H1 (cell line): Measurements from ENCODE around the gene DNAH8. TPM values are rescaled to one million over a fixed set of nuclear protein-coding genes. Genes with fewer than 3 reads are reported as not detected.

Source experiments
- CTCF ChIA-PET: fragments of 300-600 bp; sonication (Branson Sonifier 250); formaldehyde crosslinking; loops from one replicate; lab custom pipeline; 2021; ENCODE audit not compliant: partially characterized antibody; lab: Charles Lee
- POLR2A ChIA-PET: fragments of 300-600 bp; sonication (Branson Sonifier 250); formaldehyde crosslinking; loops from one replicate; lab custom pipeline; 2021; ENCODE audit warnings: inconsistent platforms; ENCODE audit not compliant: partially characterized antibody; lab: Charles Lee
- DNase-seq, 2 experiments: peaks; one replicate each; pipeline versions ENCODE4 v3.0.0 to v3.0.0-alpha.2; 2010 to 2022; ENCODE audit warnings: low spot score in 2 of 2, low read depth in 1 of 2, mixed read lengths in 1 of 2
- FAIRE-seq: peaks from 2 replicates; lab custom pipeline; 2011; peaks lifted over from hg19 to GRCh38; lab: Jason Lieb, UNC
- H2AFZ ChIP-seq: 2 replicates; pipeline ENCODE4 v1.8.1; 2012; ENCODE audit warnings: low read length, inconsistent platforms
- H2AK5ac ChIP-seq: 2 replicates; pipeline ENCODE4 v1.6.1; 2013; ENCODE audit warnings: low read depth, low read length
- H2BK120ac ChIP-seq: replicated peaks from 2 replicates; pipeline ENCODE3; 2013; ENCODE audit warnings: low read depth, low read length, inconsistent platforms
- H2BK12ac ChIP-seq: 2 replicates; pipeline ENCODE4 v1.6.1; 2013; ENCODE audit warnings: low read depth, low read length
- H2BK15ac ChIP-seq: 2 replicates; pipeline ENCODE4 v1.6.1; 2013; ENCODE audit warnings: low read length
- H2BK20ac ChIP-seq: 2 replicates; pipeline ENCODE4 v1.6.1; 2013; ENCODE audit warnings: low read length
- H2BK5ac ChIP-seq: 2 replicates; pipeline ENCODE4 v1.6.1; 2013; ENCODE audit warnings: low read depth, low read length
- H3K14ac ChIP-seq: 2 replicates; pipeline ENCODE4 v1.6.1; 2013; ENCODE audit warnings: inconsistent platforms; ENCODE audit not compliant: insufficient read length
- H3K18ac ChIP-seq: 2 replicates; pipeline ENCODE4 v1.6.1; 2013; ENCODE audit warnings: low read length; ENCODE audit errors: extremely low read depth
- H3K23ac ChIP-seq: 2 replicates; pipeline ENCODE4 v1.6.1; 2013; ENCODE audit warnings: inconsistent platforms; ENCODE audit not compliant: insufficient read length
- H3K23me2 ChIP-seq: 2 replicates; pipeline ENCODE4 v1.6.1; 2013; ENCODE audit warnings: low read depth, low read length
- H3K27ac ChIP-seq: 2 replicates; pipeline ENCODE4 v1.6.1; 2011; ENCODE audit warnings: low read depth, low read length, inconsistent platforms
- H3K27me3 ChIP-seq, 4 experiments: replicated peaks in 1 of 4; 1 replicate in 1 of 4; 2 replicates in 3 of 4; pipeline versions ENCODE4 v1.6.1 to v1.8.1; 2011 to 2013; ENCODE audit warnings: low read length in 3 of 4, mild to moderate bottlenecking in 3 of 4, inconsistent platforms in 2 of 4, mixed read lengths in 2 of 4, moderate library complexity in 1 of 4; ENCODE audit not compliant: control insufficient read depth in 3 of 4, insufficient read depth in 3 of 4; ENCODE audit errors: extremely low read depth in 1 of 4
- H3K36me3 ChIP-seq, 4 experiments: 2 replicates each; pipeline versions ENCODE4 v1.6.1 to v1.8.1; 2011 to 2013; ENCODE audit warnings: mild to moderate bottlenecking in 4 of 4, low read length in 3 of 4, moderate library complexity in 2 of 4, control low read depth in 1 of 4, inconsistent platforms in 1 of 4; ENCODE audit not compliant: insufficient read depth in 4 of 4, control insufficient read depth in 2 of 4
- H3K4ac ChIP-seq: replicated peaks from 2 replicates; pipeline ENCODE3; 2013; ENCODE audit warnings: low read length, low read depth, mixed read lengths, inconsistent platforms; ENCODE audit not compliant: insufficient read length
- H3K4me1 ChIP-seq, 4 experiments: replicated peaks in 1 of 4; 1 replicate in 1 of 4; 2 replicates in 3 of 4; pipeline versions ENCODE4 v1.6.1 to v1.8.1; 2011 to 2013; ENCODE audit warnings: low read length in 3 of 4, inconsistent platforms in 2 of 4, mixed read lengths in 1 of 4; ENCODE audit not compliant: insufficient read depth in 4 of 4, control insufficient read depth in 3 of 4
- H3K4me2 ChIP-seq, 2 experiments: 2 replicates each; pipeline versions ENCODE4 v1.6.1 to v1.8.1; 2011 to 2013; ENCODE audit warnings: low read depth in 2 of 2, low read length in 2 of 2, control low read depth in 1 of 2, inconsistent platforms in 1 of 2, mild to moderate bottlenecking in 1 of 2; ENCODE audit not compliant: insufficient read depth in 1 of 2
- H3K4me3 ChIP-seq, 4 experiments: fragments of 200-600, 300-600 bp in 1 of 4; sonication (generic), shearing (Covaris generic), sonication (Bioruptor Twin) in 1 of 4; 2 replicates each; pipeline versions ENCODE4 v1.5.1 to v1.8.1; 2011 to 2016; ENCODE audit warnings: low read length in 4 of 4, low read depth in 3 of 4, control low read depth in 2 of 4, inconsistent platforms in 2 of 4, mild to moderate bottlenecking in 2 of 4, mixed read lengths in 1 of 4, moderate library complexity in 1 of 4; ENCODE audit not compliant: insufficient read depth in 2 of 4; ENCODE audit errors: extremely low read depth in 1 of 4
- H3K56ac ChIP-seq: replicated peaks from 2 replicates; pipeline ENCODE3; 2013; ENCODE audit warnings: low read depth, mild to moderate bottlenecking, mixed read lengths, low read length, inconsistent platforms; ENCODE audit not compliant: insufficient read length
- H3K79me1 ChIP-seq: 2 replicates; pipeline ENCODE4 v1.6.1; 2013; ENCODE audit warnings: low read depth, low read length, control low read depth
- H3K79me2 ChIP-seq, 2 experiments: 2 replicates each; pipeline versions ENCODE4 v1.6.1 to v1.8.1; 2012 to 2013; ENCODE audit warnings: low read length in 2 of 2, mild to moderate bottlenecking in 2 of 2, inconsistent platforms in 1 of 2; ENCODE audit not compliant: insufficient read depth in 2 of 2, control insufficient read depth in 1 of 2
- H3K9ac ChIP-seq, 4 experiments: replicated peaks in 1 of 4; 1 replicate in 1 of 4; 2 replicates in 3 of 4; pipeline versions ENCODE4 v1.6.1 to v1.8.1; 2011 to 2013; ENCODE audit warnings: low read depth in 3 of 4, low read length in 3 of 4, control low read depth in 2 of 4, mild to moderate bottlenecking in 2 of 4, moderate library complexity in 2 of 4, inconsistent platforms in 1 of 4; ENCODE audit errors: extremely low read depth in 1 of 4
- H3K9me3 ChIP-seq, 2 experiments: 2 replicates each; pipeline versions ENCODE4 v1.6.1 to v1.8.1; 2012 to 2013; ENCODE audit warnings: mild to moderate bottlenecking in 2 of 2, moderate library complexity in 2 of 2, control low read depth in 1 of 2, inconsistent platforms in 1 of 2, low read depth in 1 of 2, low read length in 1 of 2, mixed read lengths in 1 of 2; ENCODE audit not compliant: insufficient read depth in 2 of 2
- H4K20me1 ChIP-seq, 2 experiments: replicated peaks in 1 of 2; 2 replicates each; pipeline versions ENCODE3 to v1.8.1; 2011 to 2013; ENCODE audit warnings: inconsistent platforms in 2 of 2, low read length in 2 of 2, mild to moderate bottlenecking in 1 of 2; ENCODE audit not compliant: insufficient read depth in 2 of 2, control insufficient read depth in 1 of 2
- H4K5ac ChIP-seq: 2 replicates; pipeline ENCODE4 v1.6.1; 2013; ENCODE audit warnings: low read length, low read depth, mixed read lengths, inconsistent platforms; ENCODE audit not compliant: insufficient read length
- H4K8ac ChIP-seq: 2 replicates; pipeline ENCODE4 v1.8.0; 2013; ENCODE audit warnings: mild to moderate bottlenecking, moderate library complexity, low read length, inconsistent platforms; ENCODE audit not compliant: insufficient read depth; ENCODE audit errors: extremely low read depth
- H4K91ac ChIP-seq: replicated peaks from 2 replicates; pipeline ENCODE3; 2013; ENCODE audit warnings: low read length, mixed read lengths, inconsistent platforms; ENCODE audit not compliant: insufficient read length
- BCL11A ChIP-seq, 2 experiments: IDR thresholded peaks; one replicate each; pipeline ENCODE4 v1.6.1; 2011; ENCODE audit warnings: low read depth in 2 of 2, low read length in 2 of 2, mild to moderate bottlenecking in 2 of 2
- FOSL1 ChIP-seq: IDR thresholded peaks from 2 replicates; pipeline ENCODE4 v1.6.1; 2011; ENCODE audit warnings: mild to moderate bottlenecking, low read depth, low read length, moderate library complexity; ENCODE audit not compliant: insufficient read depth
- JUN ChIP-seq: IDR thresholded peaks from 2 replicates; pipeline ENCODE4 v1.6.1; 2011; ENCODE audit warnings: low read depth, mild to moderate bottlenecking, improper control_type of control experiment, low read length
- RNF2 ChIP-seq: fragments of 200-900, 300-1000 bp; sonication (generic); IDR thresholded peaks from 2 replicates; pipeline ENCODE4 v1.7.1; 2016; ENCODE audit warnings: borderline replicate concordance, low read depth, mild to moderate bottlenecking, antibody characterized with exemption, low read length; ENCODE audit not compliant: poor library complexity, severe bottlenecking; ENCODE audit errors: missing control alignments
- SIN3A ChIP-seq, 2 experiments: IDR thresholded peaks in 1 of 2; conservative IDR thresholded peaks in 1 of 2; 2 replicates each; pipeline ENCODE4 v1.6.1; 2011 to 2012; ENCODE audit warnings: low read length in 2 of 2, improper control_type of control experiment in 1 of 2, low read depth in 1 of 2, mild to moderate bottlenecking in 1 of 2
- SIRT6 ChIP-seq: IDR thresholded peaks from one replicate; pipeline ENCODE4 v1.7.1; 2012; ENCODE audit warnings: low read length, inconsistent platforms
- SP2 ChIP-seq: IDR thresholded peaks from 2 replicates; pipeline ENCODE4 v1.6.1; 2012; ENCODE audit warnings: mild to moderate bottlenecking, low read length, inconsistent platforms
- TAF1 ChIP-seq: IDR thresholded peaks from 2 replicates; pipeline ENCODE4 v1.6.1; 2011; ENCODE audit warnings: mild to moderate bottlenecking, low read depth, low read length
- TAF7 ChIP-seq: optimal IDR thresholded peaks from 2 replicates; pipeline ENCODE3; 2011; ENCODE audit warnings: low read depth, mild to moderate bottlenecking, inconsistent platforms, low read length, moderate library complexity, borderline replicate concordance
- WGBS, 2 experiments: shearing (Covaris generic) in 1 of 2; methylation state at CpG; one replicate each; pipeline versions ENCODE4 v1.1.6 to v1.1.7; 2013 to 2015; ENCODE audit warnings: low lambda C conversion rate in 2 of 2, mixed read lengths in 2 of 2, inconsistent platforms in 1 of 2, low coverage in 1 of 2, missing lambda C conversion rate in 1 of 2; ENCODE audit not compliant: insufficient replicate concordance in 2 of 2, insufficient coverage in 1 of 2, insufficient read length in 1 of 2; ENCODE audit errors: extremely low coverage in 1 of 2, missing lambda C conversion rate in 1 of 2; 5-methylcytosine and 5-hydroxymethylcytosine counted together
- polyA plus RNA-seq, 7 experiments: library from polyadenylated mRNA; depleted of rRNA in 3 of 7; stranded (reverse) in 5 of 7; unstranded in 2 of 7; fragments of >200 nt in 5 of 7; fragments of 200-250 nt in 2 of 7; gene quantifications; 1 replicate in 5 of 7; 2 replicates in 1 of 7; 4 replicates in 1 of 7; pipeline versions ENCODE4 v1.2.1 to v1.2.3, GENCODE V29; 2011 to 2013; ENCODE audit warnings: missing spikeins in 2 of 7, mixed read lengths in 2 of 7
- total RNA-seq: library from RNA; stranded (reverse); fragmentation: NEBNext Ultra II Directional; extraction: Animal tissue kit (Norgen Biotek cat#: 25700); gene quantifications from 2 replicates; pipeline ENCODE4 v1.2.1, GENCODE V29; 2021
- TF ChIP-seq, protein P1 (sequence below): IDR thresholded peaks from 2 replicates; pipeline ENCODE4 v1.6.1; 2011; ENCODE audit warnings: low read depth, mild to moderate bottlenecking, low read length; ENCODE audit not compliant: insufficient read depth
- TF ChIP-seq, protein P2 (sequence below), 3 experiments: IDR thresholded peaks; 1 replicate in 2 of 3; 2 replicates in 1 of 3; pipeline versions ENCODE4 v1.5.1 to v1.6.1; 2011; ENCODE audit warnings: low read length in 3 of 3, mild to moderate bottlenecking in 3 of 3, inconsistent platforms in 2 of 3, low read depth in 1 of 3, moderate library complexity in 1 of 3; ENCODE audit not compliant: insufficient read depth in 1 of 3; ENCODE audit errors: control extremely low read depth in 1 of 3

DNAH8 gene
- total and polyA plus RNA-seq, 2 of the 8 experiments (the other 6 are each of a cell fraction or from before 2014, with no cell fraction given): under 0.01 TPM; not detected in 1

DNA sequence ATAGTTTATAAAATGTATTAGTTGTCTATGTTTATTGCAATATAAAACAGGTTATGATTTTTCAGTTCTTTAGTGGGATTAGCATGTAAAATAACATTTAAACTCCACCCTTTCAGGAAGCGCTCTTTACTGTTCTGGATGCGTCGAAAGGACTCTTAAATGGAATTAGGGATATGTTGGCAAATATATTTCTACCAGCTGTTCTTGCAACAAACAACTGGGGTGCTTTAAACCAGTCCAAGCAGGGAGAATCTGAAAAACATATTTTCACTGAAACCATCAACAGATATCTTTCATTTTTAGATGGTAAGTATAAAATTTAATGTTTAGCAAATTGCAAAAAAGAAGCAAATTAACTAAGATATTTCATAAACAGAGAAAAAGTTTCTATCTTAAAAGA, 21.8 kb downstream of the DNAH8 start:
- POLR2A ChIA-PET: no interaction called here
- TF ChIP-seq TAF7: no peak
- TF ChIP-seq SP2: no peak
- TF ChIP-seq, protein P1, sequence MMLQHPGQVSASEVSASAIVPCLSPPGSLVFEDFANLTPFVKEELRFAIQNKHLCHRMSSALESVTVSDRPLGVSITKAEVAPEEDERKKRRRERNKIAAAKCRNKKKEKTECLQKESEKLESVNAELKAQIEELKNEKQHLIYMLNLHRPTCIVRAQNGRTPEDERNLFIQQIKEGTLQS: no peak
- no peak for TF ChIP-seq BCL11A (IDR thresholded peaks at IDR 0.05; ENCODE audit: low read depth in 2 of 2, low read length in 2 of 2)
- TF ChIP-seq FOSL1: no peak
- TF ChIP-seq TAF1: no peak
- no peak for TF ChIP-seq SIRT6
- no peak for TF ChIP-seq SIN3A (conservative IDR thresholded peaks at IDR 0.05 in 1 of 2, IDR thresholded peaks at IDR 0.05 in 1 of 2; ENCODE audit: low read depth in 1 of 2, low read length in 2 of 2)
- TF ChIP-seq, protein P2, sequence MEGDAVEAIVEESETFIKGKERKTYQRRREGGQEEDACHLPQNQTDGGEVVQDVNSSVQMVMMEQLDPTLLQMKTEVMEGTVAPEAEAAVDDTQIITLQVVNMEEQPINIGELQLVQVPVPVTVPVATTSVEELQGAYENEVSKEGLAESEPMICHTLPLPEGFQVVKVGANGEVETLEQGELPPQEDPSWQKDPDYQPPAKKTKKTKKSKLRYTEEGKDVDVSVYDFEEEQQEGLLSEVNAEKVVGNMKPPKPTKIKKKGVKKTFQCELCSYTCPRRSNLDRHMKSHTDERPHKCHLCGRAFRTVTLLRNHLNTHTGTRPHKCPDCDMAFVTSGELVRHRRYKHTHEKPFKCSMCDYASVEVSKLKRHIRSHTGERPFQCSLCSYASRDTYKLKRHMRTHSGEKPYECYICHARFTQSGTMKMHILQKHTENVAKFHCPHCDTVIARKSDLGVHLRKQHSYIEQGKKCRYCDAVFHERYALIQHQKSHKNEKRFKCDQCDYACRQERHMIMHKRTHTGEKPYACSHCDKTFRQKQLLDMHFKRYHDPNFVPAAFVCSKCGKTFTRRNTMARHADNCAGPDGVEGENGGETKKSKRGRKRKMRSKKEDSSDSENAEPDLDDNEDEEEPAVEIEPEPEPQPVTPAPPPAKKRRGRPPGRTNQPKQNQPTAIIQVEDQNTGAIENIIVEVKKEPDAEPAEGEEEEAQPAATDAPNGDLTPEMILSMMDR (IDR thresholded peaks at IDR 0.05; ENCODE audit: control extremely low read depth in 1 of 3, insufficient read depth in 1 of 3, low read depth in 1 of 3, low read length in 3 of 3): no peak
- no peak for TF ChIP-seq RNF2
- TF ChIP-seq JUN: no peak

More for the DNA sequence above, 21.8 kb downstream of the DNAH8 start:
- H3K27ac ChIP-seq: no peak overlapping the region
- CTCF ChIA-PET: interaction anchor here (0.9 kb wide), 1 partner anchor 27 kb away, joined by 3 read pairs; no protein-coding TSS in a partner anchor
- H2BK12ac ChIP-seq: no peak overlapping the region
- no peak overlapping the region for H4K8ac ChIP-seq
- H2BK5ac ChIP-seq: no peak overlapping the region
- no peak overlapping the region for H2BK120ac ChIP-seq
- no peak overlapping the region for H3K23ac ChIP-seq
- H2BK15ac ChIP-seq: no peak overlapping the region
- no peaks in the 10 kb centered on the region for H3K79me2 ChIP-seq
- no peak overlapping the region for H4K5ac ChIP-seq
- FAIRE-seq (no peak), DNase-seq (no peak)
- H3K23me2 ChIP-seq: no peaks in the 10 kb centered on the region
- no peaks in the 10 kb centered on the region for H3K4me1 ChIP-seq
- H4K20me1 ChIP-seq: no peaks in the 10 kb centered on the region
- no peak overlapping the region for H3K4me3 ChIP-seq
- no peak overlapping the region for H3K9ac ChIP-seq
- no peak overlapping the region for H2BK20ac ChIP-seq
- H3K27me3 ChIP-seq: no peaks in the 10 kb centered on the region
- no peak overlapping the region for H2AFZ ChIP-seq
- no peak overlapping the region for H3K56ac ChIP-seq
- peaks cover 0 to 2% of the 10 kb centered on the region in 2 experiments; a peak in 1 of 4 replicates for H3K9me3 ChIP-seq
- WGBS, 2 experiments: 92% methylated on average over 3 of the region's 3 CpGs; no CpG with 5 or more reads in 1 of the 2 experiments
- H3K14ac ChIP-seq: no peak overlapping the region
- no peaks in the 10 kb centered on the region for H3K36me3 ChIP-seq
- no peak overlapping the region for H2AK5ac ChIP-seq
- no peak overlapping the region for H3K4me2 ChIP-seq
- no peaks in the 10 kb centered on the region for H3K79me1 ChIP-seq
- no peak overlapping the region for H4K91ac ChIP-seq
- H3K18ac ChIP-seq: no peak overlapping the region
- H3K4ac ChIP-seq: no peak overlapping the region
